HG02943 (cell line): Measurements from ENCODE around the gene RNU1-1.
"Not testable (repeated sequence)": the region's sequence is repeated elsewhere in the genome, so short reads cannot be mapped to it uniquely, and the experiment has no call there.

Source experiments
- ATAC-seq: cut with Tn5 transposase; IDR thresholded peaks from one replicate; pipeline ENCODE4 v1.9.1; 2021; ENCODE audit warnings: mild to moderate bottlenecking, low read depth, moderate library complexity; ENCODE audit not compliant: unreplicated experiment

Gene RNU1-1

DNA sequence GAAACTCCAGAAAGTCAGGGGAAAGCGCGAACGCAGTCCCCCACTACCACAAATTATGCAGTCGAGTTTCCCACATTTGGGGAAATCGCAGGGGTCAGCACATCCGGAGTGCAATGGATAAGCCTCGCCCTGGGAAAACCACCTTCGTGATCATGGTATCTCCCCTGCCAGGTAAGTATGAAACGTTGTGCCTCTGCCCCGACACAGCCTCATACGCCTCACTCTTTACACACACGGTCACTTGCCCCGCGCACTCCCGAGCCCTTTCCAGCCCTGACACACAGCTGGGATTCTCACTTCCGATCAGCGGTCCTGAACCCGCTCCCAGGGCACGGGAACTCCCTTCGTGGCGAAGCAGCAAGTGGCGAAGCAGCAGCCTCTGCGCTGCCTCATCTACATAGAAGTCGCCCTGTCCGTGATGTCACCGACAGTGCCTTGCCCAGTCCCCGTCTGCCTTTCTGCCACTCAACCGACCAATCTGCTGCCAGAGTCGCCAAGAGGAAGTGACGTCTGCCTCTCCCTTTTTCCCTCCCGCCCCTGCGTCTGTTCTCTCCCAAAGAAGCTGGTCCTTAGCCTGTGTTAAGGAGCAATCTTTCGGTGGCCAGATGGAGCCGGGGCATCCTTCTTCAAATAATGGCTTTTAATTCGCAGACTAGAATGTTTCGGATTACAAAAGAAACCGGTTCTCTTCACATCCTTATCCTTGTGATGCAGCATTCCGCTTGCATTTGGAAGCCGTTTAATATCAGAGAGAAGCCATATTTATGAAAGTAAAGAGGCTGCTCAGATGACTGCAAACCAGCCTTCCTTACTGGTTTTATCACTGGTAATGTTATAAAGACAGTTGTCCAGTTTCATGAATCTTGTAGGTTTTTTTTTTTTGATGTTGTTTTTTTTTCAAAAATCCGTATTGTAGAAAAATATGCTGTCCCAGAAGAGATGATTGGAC, at the start of gene RNU1-1:
Gene RNU1-1, minus strand, starts transcription at position 179 of the 949 bp plus-strand sequence.
- not testable (repeated sequence) for ATAC-seq

DNA sequence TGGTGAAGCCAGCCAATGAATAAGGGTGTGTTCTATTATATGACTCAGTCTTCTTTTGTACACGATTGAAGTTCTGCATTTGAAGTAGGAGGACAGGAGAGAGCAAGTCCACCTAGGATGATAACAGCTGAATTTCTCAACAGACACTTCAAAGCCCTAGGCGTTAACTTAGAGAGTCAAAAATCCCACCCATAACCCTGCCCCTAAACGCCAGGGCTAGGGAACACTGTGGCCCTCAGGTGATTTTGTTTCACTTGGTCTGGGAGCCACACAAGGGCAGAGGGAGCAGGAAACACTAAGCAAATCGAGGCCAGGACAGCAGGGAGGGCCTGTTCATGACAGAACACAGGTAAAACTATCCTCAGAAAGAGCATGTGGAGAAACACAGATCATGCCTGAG, 47.0 kb upstream of the RNU1-1 start:
- not testable (repeated sequence) for ATAC-seq

DNA sequence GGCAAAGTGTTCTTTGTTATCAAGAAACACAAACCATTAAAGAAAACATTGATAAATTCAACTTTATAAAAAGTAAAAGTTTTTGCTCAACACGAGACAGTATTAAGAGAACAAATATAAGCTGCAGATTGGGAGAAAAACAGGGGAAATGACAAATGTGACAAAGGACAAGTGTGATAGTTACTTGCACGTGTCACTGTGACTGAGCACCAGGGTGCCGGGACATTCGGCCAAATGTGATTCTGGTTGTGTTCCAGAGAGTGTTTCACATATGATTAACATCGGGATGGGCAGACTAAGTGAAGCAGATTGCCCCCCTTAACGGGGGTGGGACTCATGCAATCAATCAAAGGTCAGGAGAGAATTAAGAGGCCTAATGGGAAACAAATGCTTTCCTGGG, 46.4 kb upstream of the RNU1-1 start:
- ATAC-seq = not testable (repeated sequence)

DNA sequence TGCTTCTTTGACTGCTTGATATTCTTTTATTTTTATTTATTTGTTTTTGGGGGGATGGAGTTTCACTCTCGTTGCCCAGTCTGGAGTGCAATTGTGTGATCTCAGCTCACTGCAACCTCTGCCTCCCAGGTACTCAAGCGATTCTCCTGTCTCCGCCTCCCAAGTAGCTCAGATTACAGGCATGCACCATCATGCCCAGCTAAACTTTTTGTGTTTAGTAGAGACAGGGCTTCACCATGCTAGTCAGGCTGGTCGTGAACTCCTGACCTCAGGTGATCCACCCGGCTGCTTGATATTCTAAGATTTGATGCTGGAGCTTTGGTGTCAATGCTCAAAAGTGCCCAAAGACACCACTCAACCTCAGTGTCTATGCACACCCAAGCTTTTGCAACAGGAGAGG, 45.6 kb upstream of the RNU1-1 start:
- not testable (repeated sequence) for ATAC-seq

DNA sequence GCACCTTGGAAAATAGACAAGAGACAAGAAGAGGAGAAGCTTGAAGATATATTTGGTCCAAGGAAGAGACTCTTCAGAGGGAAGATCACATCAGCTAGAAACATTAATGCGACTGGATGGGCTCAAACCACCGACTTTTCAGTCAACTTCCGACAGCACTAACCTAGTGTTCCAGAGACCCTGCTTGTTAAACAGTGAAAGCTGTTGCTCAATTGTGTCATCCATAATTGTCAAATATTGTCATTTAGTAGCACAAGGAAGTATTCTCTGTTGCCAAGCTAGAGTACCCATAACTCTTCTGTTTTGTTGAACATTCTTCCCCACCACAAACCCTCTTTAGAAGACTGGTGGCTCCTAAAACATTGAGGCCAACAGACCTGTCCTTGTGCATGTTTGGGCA, 42.9 kb upstream of the RNU1-1 start:
- ATAC-seq = not testable (repeated sequence)

DNA sequence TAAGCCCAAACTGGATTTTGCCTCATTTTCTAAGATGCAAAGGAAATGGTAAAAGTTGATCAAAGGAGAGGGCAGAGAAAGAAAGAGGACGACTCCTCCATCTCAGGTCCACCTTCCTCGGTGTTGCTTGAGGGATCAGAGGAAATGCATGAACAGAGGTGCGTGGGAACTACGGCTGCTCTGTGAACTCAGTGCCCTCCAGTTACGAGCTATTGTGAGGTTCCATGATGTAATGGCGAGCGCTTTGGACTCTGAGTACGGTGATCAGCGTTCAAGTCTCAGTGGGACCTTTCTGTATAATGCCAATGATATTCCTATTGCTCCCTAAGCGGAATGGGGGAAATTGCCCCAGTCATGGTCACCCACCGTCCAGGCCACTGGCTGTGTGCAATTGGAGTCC, 39.2 kb upstream of the RNU1-1 start:
- ATAC-seq = not testable (repeated sequence)

DNA sequence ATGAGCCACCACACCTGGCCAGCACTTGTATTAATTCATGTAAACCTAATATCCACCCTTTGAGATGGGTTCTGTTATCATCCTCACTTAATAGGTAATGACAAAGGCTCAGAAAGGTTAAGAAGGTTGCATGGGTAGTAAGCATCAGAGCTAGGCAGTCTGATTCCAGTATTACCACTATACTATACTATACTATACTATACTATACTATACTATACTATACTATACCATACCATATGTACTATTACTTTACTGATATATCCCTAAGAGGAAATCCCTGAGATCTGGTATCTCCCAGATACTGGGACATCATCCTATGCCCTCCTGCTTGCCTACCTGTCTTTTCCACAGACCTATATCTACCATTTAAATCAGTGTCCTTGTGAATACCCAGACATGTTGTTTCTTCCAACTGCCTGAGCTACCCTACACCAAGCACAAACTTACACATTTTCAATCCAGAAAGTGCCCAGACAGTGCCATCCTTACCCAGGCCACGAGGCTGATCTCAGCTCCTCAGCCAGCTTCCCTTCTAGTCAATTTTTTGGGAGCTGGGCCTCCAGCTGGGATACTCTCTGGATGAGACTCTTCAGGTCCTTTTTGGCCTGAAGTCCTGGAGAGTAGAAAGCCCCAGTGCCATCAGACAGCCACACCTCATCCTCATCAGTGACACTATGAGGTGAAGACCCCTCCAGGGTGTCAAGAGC, 36.3 kb upstream of the RNU1-1 start:
- not testable (repeated sequence) for ATAC-seq

DNA sequence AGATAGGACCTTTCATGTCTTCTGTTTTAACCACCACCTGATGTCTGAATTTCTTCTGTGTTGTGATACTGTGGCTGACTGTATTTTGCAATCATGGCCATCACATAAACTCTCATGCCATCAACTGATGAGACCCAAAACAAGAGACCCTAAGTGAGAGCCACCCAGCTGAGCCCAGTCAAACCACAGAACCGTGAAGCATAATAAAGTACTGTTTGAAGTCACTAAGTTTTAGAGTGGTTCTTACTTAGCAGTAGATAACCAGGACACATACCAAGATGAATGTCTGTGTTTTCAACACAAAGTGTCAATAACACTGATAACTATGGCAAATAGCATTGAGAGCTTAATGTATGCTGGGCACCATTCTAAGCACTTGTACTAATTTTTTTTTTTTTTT, 35.5 kb upstream of the RNU1-1 start:
- ATAC-seq = not testable (repeated sequence)

DNA sequence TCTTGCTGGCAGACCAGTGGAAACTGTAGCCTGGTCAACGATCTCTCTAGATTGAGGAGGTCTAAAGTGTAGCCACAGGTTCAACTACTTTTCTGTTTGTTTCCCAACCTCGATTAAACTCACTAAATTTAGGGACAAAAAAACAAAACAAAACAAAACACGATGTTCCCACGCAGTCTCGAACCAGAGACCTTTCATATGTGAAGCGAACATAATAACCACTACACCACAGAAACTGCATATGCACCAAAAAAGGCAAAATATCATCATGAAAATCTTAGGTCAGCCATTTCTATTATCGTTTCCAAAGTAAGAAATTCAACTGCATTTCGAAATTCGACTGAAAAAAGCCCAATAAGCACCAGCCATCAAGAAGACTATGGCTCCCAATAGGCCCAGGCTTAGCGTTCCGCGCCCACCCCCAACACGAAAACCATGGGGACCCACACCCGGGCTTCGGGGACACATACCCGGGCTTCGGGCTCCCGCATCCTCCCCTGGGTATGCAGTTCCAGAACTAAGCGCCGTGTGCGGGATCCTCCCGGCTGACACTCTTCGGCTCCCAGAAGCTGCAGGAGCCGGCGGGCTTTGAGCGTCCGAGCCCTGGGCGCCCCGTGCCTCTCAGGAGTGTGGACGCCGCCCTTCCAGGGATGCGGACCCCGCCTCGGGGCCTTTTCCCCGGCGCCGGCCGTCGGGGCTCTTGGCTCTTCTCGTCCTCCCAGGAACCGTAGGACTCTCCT, 33.6 kb upstream of the RNU1-1 start:
- ATAC-seq = not testable (repeated sequence)

DNA sequence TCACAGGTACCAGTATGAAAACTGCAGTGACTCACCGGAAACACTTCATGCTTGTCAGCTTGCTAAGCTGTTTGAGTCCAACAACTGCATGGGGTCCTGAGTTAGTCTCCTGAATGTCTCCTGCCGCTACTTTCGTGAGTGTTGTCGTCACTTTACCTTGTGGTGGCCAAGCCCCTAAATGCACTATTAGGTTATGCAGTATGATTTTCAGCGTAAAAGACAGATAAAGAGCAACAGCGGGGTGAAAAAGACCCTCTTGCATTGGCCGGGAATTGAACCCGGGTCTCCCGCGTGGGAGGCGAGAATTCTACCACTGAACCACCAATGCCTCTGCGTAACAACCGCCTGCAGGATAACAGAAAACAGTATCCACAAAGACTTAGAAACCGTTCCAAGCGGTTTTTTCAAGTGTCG, 31.6 kb upstream of the RNU1-1 start:
- not testable (repeated sequence) for ATAC-seq

DNA sequence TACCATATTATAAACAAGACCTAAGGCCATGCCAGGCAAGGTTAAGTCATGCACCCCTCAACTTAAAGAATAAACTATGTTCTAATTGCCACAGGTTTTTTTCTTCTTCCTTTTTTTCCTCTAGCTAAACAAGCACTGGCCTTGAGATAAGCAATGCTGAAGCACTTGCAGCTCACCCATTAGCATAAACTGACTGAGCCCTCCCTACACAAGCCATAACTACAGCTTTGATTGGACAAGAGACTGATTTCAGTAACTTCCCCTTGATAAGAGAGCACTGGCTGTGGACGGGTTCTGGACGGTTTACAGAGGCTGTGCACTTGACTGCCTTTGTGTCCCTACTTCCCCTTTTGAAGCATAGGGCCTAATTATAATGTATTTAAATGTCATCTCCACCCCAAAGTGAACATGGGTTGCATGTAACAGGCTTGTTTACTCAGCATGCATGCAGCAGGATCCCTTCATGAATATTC, 26.4 kb upstream of the RNU1-1 start:
- not testable (repeated sequence) for ATAC-seq

DNA sequence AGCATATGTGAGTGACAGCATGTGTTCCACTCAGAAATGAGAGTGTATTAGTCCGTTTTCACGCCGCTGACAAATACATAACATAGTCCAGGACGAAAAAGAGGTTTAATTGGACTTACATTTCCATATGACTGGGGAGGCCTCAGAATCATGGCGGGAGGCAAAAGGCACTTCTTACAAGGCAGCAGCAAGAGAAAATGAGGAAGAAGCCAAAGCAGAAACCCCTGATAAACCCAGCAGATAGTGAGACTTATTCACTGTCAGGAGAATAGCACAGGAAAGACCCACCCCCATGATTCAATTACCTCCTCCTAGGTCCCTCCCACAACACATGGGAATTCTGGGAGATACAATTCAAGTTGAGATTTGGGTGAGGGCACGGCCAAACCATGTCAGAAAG, 23.4 kb upstream of the RNU1-1 start:
- ATAC-seq = not testable (repeated sequence)

DNA sequence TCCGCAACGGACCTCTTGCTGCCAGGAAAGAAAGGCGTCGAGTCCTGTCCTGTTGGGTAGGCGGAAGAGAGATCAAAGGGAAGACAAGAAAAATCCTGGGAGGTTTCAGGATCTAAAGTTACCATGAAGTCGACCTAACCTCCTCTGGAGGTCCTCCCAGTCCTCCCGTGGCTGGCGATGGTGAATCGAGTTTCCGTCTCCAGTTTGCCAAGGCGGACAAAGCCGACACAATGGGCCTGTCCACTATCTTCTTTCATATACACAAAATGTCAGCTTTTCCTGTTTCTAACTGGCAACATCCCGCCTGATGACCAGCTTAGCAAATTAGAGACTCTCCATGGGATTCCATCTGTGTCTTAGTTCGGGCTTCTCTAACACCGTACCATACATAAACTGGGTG, 22.7 kb upstream of the RNU1-1 start:
- ATAC-seq = not testable (repeated sequence)

DNA sequence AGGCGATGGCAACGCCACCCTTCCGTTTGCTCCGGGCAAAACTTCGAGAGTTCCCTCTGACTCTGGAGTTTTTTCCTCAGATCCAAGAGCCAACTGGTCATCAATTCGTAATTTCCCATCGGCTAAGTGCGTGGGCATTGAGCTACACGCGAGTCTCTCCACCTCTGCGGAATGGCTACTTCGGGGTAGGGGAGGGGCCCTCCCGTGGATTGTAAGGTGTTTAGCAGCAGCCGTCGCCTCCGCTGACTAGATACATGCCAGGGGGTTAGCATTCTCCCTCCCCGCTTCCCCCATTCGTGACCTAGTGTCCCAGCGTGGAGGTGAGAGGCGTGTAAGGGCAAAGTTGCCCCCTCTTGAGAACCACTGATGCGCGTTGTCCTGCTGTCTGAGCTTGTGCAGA, 21.8 kb upstream of the RNU1-1 start:
- ATAC-seq = not testable (repeated sequence)

DNA sequence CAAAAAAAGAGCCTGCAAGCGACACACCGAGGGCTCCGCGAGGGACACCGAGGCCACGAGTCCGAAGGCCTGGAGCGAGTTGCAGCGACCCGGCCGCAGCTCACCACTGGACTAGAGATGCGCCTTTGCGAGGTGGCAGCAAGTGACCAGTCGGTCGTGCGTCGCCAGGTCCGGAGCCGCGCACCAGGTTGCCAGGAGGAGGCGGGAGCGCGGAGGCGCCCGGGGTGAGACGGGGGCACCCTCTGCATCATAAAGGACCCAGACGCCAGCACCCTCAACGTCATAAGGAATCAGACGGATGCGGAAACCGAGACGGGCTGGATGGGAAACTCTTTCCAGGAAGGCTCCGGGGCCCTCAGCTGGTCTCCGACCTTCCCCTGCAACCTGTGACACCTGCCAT, 21.4 kb upstream of the RNU1-1 start:
- ATAC-seq = not testable (repeated sequence)

DNA sequence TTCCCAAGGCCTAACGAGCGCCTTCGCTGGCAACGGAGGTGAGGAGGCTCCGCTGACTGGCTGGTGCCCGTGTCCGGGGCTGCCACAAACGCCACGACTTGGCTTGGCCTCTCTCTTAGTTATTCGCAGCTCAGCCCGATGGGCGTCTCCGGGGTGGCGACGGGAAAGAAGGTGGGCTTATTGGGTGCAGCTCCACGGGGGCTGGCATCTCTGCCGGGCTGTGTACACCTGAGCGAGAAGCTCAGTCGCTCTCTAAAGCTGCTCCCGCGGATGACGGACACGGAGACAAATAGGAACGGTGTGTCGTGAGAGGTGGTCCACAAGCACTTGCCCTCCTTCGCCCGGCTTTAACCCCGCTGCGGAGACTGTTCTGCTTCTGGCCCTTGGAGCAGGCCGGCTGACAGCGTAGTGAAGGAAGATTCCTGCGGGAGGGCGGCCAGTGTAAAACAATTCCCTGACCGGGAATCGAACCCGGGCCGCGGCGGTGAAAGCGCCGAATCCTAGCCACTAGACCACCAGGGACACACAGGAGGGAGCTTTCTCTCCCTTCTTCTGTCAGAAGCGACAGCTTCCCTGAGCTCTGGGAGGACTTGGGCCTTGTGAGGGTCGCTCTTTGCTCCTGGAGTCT, 20.9 kb upstream of the RNU1-1 start:
- not testable (repeated sequence) for ATAC-seq

DNA sequence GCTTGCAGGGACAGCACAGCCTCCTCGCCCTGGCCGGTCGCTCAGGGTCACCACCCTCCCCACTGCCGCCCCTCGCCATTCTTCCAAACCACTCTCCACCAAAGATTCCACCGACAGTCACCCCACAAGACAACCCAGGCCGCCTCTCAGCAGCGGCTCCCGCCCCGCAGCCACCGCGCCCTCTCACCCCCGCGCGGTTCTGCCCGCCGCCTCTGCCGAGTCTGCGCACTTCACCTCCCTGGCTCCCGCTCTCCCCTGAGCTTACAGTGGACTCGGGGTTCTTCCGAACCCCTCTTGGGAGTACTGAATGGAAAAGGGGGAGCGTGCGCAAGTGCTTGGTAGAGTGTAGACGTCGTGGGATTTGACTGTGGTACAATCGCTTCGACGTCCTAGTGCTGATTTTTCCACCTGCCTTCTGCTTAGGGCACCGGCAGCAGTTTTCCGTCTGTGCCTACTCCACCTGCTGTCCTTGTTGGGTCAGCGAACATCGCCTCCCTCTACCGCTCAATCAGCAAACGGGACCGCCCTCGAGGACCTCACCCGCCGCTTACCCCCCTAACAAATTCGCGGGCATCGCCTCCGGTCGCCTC, 20.2 kb upstream of the RNU1-1 start:
- not testable (repeated sequence) for ATAC-seq

DNA sequence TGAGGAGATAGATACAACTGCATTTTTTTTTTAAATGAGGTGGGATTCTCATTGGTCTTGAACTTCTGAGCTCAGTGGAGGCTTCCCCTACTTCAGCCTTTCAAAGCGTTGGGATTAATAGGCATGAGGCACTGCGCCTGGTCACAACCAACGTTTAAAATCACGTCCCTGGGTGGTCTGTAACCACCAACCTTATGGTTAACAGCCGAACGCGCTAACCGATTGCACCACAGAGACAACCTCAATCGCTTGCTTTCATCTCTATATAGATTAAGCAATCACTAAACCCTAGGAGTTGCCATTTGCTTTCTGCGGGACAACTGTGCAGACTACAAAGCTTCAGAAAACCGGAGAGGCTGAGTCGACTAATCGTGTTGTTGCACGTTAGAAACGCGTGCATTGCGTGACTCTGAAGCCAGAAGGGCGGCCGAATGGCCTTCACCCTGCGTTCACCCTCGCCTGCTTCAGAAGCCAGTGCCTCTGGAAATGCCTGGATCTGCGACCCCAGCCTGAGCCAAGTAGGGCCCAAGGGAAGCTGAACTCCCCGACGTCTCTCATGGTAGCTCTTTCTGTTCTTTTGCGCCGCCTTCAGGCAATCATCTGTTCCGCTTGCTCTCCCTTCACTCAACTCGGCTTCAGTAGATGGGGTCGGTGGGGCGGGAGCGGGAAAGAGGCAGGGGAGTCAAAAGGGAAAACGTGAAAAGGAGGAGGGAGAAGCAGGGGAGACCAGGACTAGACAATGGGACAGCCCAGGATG, 18.3 kb upstream of the RNU1-1 start:
- ATAC-seq = not testable (repeated sequence)

DNA sequence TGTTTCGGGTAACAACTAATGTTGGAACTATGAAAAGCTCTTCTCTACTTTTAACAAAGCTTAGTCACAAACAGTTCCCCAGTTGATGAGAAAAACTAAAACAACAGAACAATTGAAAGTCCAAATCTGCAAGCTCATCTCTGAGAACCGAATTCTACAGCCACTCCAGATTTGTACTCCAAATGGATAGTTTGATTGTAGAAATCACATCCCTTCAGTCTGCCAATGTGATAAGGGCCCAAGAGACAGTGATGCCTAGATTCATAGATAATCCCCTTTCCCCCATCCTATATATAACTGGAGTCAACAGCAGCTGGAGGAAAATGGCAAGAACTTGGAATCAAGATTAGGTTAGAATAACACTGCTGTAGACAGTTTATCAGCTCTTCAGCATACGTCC, 14.3 kb upstream of the RNU1-1 start:
- ATAC-seq = not testable (repeated sequence)
